Measurements from ENCODE around the gene TBCD. TPM values are rescaled to one million over a fixed set of nuclear protein-coding genes. Genes with fewer than 3 reads are reported as not detected.

The TBCD gene
- 100 to 1,000 TPM in 3 of 5 donors, 10 to 100 TPM in 2; 87.2 to 119 (median 109) TPM for polyA plus RNA-seq (ENCODE audit: insufficient read depth in 1 of 5, insufficient read length in 5 of 5, low replicate concordance in 1 of 5)
- long read RNA-seq, donor 1, full-length matches to known transcripts = 30 of 45 reads
- long read RNA-seq, donor 1, partial matches to known transcripts = 15 of 45 reads
- long read RNA-seq, donor 1, other reads (novel, unspliced or antisense) = 0 of 45 reads
- long read RNA-seq, donor 2, full-length matches to known transcripts = 21 of 31 reads
- long read RNA-seq, donor 2, partial matches to known transcripts = 10 of 31 reads
- long read RNA-seq, donor 2, other reads (novel, unspliced or antisense) = 0 of 31 reads
- long read RNA-seq, donor 3, transcript TBCD-222 (7 exons, 1,926 nt) = minor isoform, 5 of 28 reads
- long read RNA-seq, donor 3, transcript TBCD-208 (3 exons, 776 nt) = major isoform, 16 of 28 reads
- long read RNA-seq, donor 3, transcript TBCD-220 (5 exons, 684 nt) = minor isoform, 6 of 28 reads
- long read RNA-seq, donor 3, partial matches to known transcripts = 0 of 28 reads
- long read RNA-seq, donor 3, other reads (novel, unspliced or antisense) = 0 of 28 reads
- long read RNA-seq, donor 4, full-length matches to known transcripts = 21 of 26 reads
- long read RNA-seq, donor 4, partial matches to known transcripts = 5 of 26 reads
- long read RNA-seq, donor 4, other reads (novel, unspliced or antisense) = 0 of 26 reads
- long read RNA-seq, donor 5, full-length matches to known transcripts = 22 of 27 reads
- long read RNA-seq, donor 5, partial matches to known transcripts = 5 of 27 reads
- long read RNA-seq, donor 5, other reads (novel, unspliced or antisense) = 0 of 27 reads
- long read RNA-seq, donor 6, full-length matches to known transcripts = 26 of 32 reads
- long read RNA-seq, donor 6, partial matches to known transcripts = 6 of 32 reads
- long read RNA-seq, donor 6, other reads (novel, unspliced or antisense) = 0 of 32 reads
- long read RNA-seq, donor 7, full-length matches to known transcripts = 11 of 33 reads
- long read RNA-seq, donor 7, partial matches to known transcripts = 17 of 33 reads
- long read RNA-seq, donor 7, other reads (novel, unspliced or antisense) = 5 of 33 reads
- long read RNA-seq, donor 8, partial matches to known transcripts = 0 of 3 reads
- long read RNA-seq, donor 8, other reads (novel, unspliced or antisense) = 0 of 3 reads

DNA sequence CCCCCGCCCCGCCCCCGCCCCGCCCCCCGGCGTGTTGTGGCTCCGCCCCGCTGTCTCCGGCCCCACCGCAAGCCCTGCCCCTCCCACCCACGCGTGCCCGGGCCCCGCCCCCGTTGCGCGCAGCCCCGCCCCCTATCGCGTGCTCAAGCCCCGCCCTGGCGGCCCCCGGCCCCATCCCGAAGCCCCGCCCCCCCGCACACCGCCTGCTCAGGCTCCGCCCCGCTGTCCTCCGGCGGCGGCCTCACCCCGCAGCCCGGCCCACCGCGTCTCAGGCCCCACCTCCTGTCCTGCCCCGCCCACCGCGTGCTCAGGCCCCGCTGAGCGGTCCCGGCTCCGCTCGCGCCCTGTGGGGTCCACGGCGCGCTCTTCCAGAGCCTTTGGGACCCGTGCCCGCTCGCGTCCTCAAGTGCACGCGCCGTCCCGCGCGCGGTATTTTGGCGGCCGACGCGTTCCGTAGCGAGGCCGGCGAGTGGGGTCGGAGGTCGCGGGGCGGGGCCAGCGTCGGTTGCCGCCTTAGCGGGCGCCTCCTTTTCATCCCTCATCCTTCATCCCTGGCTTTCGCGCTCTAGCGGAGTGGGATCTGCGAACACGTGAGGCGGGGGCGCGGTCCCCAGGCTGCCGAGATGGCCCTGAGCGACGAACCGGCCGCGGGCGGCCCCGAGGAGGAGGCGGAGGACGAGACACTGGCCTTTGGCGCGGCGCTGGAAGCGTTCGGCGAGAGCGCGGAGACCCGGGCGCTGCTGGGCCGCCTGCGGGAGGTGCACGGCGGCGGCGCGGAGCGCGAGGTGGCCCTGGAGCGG is at the start of gene TBCD:
TSS of gene TBCD (plus strand) at position 495 of the 800 bp plus-strand sequence. CDS start at position 624, 129 bp downstream.
- peak; percentile 93 to 96 for DNase-seq

DNA sequence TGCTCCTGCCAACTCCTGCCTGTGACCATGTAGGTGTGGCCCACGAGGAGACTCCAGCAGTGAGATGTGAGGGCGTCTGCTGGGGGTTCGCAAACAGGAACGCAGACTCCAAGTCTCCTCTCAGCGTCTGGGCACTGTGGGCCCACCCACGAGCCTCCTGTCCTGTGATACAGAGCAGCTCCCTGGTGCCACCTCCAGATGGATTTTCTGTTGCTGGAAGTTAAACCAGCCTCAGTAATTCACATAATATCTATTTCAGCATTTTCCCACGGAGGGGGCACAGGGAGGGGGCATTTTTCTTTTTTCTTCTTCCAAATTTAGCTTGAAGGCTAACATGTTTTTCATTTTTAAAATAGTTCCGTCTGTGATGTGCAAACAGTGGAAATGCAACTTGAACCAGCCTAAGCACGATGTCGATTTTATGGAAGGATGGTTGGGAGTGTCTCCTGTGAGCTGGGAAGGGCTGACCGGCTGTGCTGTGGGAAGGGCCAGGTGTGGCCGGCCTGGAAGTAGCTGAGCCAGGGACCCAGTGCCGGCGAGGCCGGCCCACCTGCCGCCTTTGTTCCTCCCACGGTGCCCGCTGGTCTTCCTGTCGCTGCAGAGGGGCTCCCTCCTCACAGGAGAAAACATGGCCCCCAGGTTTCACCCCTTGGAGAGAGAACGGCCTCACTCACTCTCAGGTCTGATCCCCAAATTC is 49.5 kb upstream of the TBCD start:
- no peak for DNase-seq

DNA sequence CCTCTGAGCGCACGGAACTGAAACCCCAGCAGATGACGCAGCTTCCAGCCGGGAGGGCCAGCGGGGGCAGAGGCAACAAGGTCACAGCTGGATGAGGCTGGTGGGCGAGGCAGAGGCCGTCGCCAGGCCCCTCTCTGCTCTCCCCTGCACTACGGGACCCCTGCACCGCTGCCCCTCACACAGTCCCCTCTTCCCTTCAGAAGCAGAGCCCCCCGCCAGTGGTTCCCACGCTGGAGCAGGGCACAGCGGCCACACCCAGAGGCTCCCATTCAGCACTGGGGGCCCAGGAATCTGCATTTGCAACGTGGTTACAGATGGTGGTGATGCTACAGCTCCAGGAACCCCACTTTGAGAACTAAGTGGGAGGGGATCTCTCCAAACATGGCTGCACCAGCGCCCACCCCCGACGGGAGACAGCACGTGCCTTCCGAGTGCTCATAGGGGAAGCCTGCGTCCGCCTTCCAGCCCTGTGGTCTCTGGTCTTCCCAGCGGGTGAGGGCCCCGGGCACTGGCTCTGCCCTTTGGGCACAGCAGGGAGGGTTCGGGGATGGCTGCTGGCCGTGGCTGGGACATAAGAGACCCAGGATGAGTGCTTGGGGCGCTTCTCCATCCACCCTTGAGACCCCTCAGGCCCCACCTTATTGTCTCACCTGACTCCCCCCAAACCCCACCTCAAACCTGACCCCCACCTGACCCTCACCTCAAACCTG is 48.7 kb upstream of the TBCD start:
- DNase-seq = no peak

DNA sequence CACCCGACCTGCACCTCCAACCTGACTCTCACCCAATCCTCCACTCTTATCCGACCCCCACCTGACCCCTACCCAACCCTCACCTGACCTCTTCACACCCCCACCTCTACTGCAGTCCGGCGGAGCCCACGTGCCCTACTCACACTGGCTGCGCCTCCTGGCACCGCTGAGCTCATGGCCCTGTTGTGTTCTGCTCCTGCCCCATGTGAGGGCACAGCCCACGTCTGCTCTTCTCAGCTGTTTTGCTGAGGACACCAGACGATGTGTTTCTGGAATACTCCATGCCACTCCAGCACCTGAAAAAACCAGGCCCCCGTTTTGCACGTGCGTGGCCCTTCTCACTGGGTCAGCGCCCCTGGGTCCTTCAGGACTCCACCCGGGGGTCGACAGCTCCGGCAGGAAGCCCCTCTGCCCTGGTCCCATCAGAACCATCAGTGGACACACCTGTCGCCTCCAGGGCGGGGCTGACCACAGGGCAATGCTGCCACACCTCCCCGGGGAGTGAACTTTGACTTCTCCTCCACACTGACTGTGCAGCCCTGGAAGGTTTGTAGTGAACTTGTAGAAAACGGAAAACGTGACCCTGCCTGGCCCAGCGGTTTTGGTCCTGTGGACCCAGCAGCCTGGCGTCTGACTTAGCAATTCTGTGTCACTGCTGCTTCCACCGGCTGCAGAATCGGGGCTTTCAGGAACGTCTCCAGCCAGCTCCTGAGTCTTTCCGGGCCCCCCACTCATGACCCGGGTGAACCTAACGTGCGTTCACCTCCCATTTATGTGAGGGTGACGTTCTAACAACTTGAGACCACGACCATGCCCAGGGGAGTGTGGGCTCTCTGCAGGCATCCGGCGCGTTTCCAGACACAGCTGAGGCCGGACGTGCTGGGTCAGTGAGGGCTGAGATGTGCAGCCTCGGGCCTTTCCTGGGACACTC is 47.7 kb upstream of the TBCD start:
- no peak for DNase-seq

DNA sequence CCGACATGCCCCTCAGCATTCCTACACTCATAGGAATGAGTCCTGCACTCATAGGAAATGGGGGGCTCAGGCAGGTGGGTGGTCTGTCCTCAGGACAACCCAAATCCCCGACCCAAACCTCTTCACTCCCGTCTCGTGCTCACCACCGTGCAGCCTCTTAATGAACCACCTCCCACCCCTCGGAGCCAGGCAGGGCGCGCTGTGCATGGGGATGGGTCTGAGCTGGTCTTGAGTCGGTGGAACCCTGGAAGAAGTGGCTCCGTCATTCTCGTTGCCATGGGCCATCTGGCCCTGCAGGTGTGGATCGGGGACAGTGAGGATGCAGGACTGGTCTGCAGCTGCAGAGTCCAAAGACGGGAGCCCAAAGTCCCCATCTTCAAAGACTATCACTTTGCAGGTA is 47.0 kb upstream of the TBCD start:
- DNase-seq = no peak

DNA sequence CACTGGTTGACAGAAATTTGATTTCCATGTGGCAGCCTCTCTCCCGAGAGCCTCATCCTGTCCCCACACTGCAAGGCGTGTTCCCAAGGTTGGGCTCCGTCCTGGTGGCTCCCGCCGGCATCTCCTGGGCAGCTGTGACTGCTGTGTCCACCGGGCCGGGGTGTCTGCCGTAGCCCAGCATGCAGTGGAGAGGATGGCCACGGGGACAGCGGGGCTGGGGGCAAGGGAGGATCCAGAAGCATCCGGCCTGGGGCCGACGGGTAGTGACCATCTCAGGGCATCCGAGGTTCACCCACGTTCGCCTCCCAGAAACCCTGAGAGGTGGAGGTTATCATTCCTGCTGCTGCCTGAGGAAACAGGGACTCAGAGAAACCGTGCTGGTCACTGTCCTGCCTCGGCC is 46.1 kb upstream of the TBCD start:
- DNase-seq = no peak

DNA sequence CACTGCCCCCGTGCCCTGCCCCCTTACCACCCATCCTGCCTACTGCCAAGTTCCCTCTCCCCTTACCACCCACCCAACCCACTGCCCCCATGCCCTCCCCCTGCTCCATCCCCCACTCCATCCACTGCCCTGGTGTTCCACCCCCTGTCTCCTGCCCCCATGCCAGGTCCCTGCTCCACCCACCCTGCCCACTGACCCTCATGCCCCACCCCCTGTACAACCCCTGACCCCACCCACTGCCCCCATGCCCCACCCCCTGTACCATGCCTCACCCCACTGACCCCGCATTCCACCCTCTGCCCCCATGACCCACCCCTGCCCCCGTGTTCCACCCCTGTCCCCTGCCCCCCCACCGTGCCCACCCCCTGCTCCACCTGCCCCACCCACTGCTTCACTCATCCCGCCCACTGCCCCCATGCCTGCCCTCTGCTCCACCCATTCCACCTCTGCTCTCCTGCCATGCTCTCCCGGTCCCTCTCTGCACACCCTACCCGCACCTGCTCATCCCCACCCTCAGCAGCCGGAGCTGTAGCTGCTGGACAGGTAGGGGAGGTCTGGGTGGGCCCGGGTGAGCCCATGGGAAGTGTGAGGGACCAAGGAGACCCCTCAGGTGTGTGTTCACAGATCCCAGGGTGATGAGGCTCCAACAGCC is 42.7 kb upstream of the TBCD start:
- no peak for DNase-seq

DNA sequence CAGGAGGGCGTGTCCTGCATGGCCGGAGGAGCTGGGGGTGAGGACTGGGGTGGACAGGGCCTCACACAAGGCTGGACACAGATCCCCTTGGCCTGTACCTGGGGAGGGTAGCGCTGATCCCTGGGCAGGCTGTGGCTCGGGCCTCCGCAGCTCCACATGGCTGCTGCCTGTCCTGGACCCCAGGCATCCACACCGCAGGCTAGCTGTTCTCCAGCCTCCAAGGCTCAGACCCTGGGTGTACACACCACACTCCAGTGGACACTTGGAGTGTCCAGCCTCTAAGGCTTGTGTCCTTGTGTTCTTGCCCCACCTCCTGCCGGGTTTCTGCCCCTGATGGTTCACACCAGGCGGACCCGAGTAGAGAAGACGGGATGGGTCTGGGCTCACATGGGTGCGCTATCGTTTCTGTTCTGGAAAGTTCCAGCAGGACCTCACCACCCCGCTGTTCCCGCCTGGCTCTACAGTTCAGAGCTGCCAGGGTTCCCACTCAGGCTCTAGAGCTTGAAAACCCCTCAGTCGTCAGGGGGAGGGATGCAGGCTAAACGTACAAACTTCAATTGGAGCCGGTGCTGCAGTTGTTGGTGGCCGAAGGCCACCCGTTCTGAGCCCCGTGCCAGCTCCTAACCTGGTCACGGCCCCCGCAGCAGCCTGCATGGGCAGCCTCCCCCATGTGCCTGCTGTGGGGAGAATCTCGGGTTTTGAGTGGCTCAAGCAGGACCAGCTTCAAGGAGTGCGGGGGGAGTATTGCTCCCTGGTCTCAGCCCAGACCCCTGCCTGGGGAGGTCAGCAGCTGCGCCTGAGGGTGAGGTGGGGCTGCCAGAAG is 42.0 kb upstream of the TBCD start:
- no peak for DNase-seq

DNA sequence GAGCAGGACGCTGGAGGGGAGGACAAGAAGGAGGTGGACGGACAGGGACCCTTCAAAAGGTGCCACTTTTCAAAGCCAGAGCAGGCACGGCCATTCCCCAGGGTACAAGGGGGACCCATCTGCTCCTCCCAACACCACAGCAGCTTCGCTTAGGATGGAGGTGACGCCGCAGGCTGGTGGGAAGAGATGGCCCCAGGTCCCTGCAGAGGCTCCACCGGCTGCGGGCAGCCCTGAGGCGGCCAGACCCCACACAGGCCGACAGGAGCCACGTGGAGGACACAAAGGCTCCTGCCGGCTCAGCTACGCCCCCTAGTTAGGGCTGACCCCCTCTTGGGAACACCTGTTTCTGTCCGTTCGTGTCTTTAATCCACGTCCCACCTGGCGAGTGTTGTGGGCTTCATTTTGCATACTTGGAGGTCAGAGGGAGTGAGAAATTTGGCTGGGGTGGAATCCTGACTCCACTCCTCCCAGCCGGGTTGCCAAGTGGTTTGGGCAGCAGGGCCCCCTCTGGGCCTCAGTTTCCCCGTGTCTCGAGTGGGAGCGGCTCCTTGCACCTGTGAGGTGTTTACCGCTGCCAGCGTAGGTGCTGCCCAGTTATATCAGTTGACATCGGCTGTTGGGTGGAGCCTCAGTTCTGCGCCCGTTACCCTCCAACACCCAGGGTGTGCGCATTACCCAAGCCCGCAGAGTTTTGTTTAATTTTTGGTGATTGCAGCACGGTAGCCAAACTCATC is 41.2 kb upstream of the TBCD start:
- DNase-seq = no peak

DNA sequence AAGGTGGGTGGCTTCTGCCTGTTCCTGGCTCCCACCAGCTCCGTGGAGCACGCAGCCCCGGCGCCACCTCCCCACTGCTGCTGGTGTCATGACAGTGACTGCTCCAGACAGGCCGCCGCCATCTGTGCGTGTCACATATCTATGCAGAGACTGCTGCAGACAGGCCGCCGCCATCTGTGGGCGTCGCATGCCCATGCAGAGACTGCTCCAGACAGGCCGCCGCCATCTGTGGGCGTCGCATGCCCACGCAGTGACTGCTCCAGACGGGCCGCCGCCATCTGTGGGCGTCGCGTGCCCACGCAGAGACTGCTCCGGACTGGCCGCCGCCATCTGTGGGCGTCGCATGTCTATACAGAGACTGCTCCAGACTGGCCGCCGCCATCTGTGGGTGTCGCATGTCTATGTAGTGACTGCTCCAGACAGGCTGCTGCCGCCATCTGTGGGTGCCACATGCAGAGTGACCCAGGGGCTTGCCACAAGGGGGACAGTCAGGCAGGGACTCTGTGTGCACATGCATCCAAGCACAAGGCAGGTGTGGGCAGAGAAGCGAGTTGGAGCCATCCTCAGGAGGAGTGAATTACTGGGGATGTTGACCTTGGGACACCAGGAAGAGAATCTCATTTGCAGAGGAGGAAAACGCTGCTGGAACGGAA is 38.7 kb upstream of the TBCD start:
- no peak for DNase-seq

DNA sequence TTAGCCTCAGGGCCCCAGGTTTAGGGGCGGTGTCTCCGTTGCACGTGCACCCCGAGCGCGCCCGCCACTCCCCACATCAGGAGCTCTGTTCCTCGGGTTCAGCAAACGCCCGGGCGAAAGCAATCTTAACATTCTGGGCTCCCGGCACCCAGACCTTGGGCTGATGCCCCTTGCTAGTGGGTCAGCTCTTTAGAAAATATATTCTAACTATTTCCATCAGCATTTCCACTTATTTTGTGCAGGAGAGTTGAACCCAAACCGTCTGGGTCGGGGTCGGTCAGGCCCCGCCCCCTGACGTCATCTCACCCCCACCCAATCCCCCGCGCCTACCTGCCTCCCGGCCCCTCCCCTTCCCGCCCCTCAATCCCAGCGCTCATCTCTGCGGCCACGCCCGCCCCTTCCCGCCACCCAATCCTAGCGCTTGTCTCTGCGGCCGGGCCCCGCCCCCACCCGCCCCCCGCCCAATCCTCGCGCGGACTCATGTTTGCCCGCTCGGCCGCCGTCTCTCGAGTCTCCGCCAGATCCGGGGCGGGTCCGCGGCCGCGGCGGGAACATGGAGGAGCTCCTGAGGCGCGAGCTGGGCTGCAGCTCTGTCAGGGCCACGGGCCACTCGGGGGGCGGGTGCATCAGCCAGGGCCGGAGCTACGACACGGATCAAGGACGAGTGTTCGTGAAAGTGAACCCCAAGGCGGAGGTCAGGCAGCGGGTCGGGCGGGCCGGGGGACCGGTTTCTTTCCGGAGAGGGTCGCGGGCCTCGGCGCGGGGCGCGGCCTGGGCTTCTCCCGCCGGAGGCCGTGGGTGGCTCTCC is 35.5 kb upstream of the TBCD start, which contains the start of gene FN3KRP:
TSS of gene FN3KRP (plus strand) at position 504 of the 808 bp plus-strand sequence. CDS start at position 554, 50 bp downstream.
- peak; percentile 95 for DNase-seq

DNA sequence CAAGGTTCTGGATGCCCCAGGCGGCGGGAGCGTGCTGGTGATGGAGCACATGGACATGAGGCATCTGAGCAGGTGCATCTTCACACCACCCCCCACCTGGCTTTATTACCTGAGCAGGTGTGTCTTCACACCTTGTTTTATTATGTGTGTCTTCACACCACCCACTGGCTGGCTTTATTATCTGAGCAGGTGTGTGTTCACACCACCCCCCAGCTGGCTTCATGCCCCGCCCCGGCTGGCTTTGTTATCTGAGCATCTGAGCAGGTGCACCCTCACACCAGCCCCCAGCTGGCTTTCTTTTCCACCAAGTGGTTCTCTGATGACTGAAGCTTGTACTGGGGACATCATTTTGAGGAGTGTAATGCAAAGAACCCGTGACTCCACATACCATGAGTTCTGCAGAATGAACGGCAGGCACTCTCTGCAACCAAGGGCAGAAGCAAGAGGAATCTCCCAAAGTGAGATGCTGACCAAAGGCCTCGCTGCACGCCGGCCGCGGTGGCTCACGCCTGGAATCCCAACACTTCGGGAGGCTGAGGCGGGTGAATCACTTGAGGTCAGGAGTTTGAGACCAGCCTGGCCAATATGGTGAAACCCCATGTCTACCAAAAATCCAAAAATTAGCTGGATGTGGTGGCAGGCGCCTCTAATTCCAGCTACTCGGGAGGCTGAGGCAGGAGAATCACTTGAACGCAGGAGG is 32.7 kb upstream of the TBCD start:
- no peak for DNase-seq

DNA sequence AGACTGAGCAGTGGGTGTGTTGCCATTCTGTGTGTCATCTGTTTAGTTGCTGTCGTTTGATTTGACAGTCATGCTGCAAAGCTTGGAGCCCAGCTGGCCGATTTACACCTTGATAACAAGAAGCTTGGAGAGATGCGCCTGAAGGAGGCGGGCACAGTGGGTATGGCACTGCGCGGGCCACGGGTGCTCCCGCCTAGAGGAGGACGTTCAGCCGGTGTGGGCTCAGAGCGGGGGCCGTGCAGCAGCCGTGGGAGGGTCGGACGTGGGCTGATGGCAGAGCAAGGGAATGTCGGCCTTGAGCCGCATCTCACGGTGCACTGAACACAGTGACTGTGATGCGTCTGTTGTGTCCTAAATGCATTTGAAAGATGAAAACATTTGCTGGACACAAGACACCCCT is 31.7 kb upstream of the TBCD start:
- DNase-seq = no peak

DNA sequence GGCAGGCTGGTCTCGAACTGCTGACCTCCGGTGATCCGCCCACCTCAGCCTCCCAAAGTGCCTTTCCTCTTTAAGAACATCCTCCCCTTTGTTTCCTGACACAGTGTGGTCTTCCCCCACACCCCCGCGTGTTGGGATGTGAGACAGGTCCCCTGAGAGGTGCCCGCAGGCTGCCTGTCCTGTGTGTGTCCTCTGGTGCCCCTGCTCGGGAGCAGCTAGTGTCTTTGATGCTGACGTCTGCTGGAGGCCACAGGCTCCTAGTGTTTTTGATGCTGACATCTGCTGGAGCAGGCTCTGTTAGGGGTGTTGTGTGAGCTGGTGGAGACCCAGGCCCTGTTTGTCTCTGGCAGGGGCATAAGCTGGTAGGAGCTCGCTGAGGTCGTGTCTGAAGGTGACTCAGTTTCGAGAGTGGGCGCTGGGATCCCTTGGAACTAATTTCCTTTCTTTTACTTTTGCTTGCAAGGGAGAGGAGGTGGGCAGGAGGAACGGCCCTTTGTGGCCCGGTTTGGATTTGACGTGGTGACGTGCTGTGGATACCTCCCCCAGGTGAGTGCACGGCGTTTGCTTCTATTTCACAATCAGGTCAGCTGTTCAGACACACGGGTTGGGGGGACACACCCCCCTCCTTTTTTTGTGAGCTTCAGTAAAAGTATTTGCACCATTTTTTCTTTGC is 29.4 kb upstream of the TBCD start:
- no peak for DNase-seq
